NCI-H146 (cell line): Measurements from ENCODE around the gene DPH1.

Experiments used
- DNase-seq: peaks from one replicate; lab custom pipeline; 2025; lab: John Stamatoyannopoulos, UW

Gene DPH1

GRCh38 chr17:2050300-2051060 is 20.5 kb downstream of the DPH1 start:
- peak; percentile 78 for DNase-seq

GRCh38 chr17:2051061-2051932 is 21.3 kb downstream of the DPH1 start:
- peak; percentile 51 for DNase-seq

GRCh38 chr17:2051933-2052559 is 22.1 kb downstream of the DPH1 start:
- DNase-seq, result no peak

GRCh38 chr17:2053380-2054261 is 23.7 kb downstream of the DPH1 start:
- DNase-seq, result peak; percentile 69

- DNase-seq, result no peak
Observed at GRCh38 chr17:2054262-2054511, 24.2 kb downstream of the DPH1 start.

- peak; percentile 55 for DNase-seq
Observed at GRCh38 chr17:2054512-2055291, 24.7 kb downstream of the DPH1 start, which contains the start of gene HIC1. HIC1 (plus strand) TSS chr17:2055103; CDS start chr17:2056691, 1,588 bp downstream.

GRCh38 chr17:2055292-2056205 is 25.6 kb downstream of the DPH1 start:
- DNase-seq, result no peak

GRCh38 chr17:2056206-2057174 is 26.5 kb downstream of the DPH1 start:
- no peak for DNase-seq

GRCh38 chr17:2057175-2057759 is 27.3 kb downstream of the DPH1 start:
- DNase-seq, result no peak

- no peak for DNase-seq
Observed at GRCh38 chr17:2057760-2058585, 28.0 kb downstream of the DPH1 start.

- DNase-seq, result no peak
Observed at GRCh38 chr17:2058586-2059546, 28.9 kb downstream of the DPH1 start.

- no peak for DNase-seq
Observed at GRCh38 chr17:2059547-2060384, 29.8 kb downstream of the DPH1 start.

GRCh38 chr17:2060385-2060658 is 30.4 kb downstream of the DPH1 start:
- DNase-seq, result no peak

- DNase-seq, result no peak
Observed at GRCh38 chr17:2060681-2061440, 30.9 kb downstream of the DPH1 start.

GRCh38 chr17:2061441-2061958 is 31.5 kb downstream of the DPH1 start:
- DNase-seq, result no peak
